HEK293T (cell line): ENCODE measurements around the gene NTNG2.

ENCODE experiments used
- CTBP1 ChIP-seq: fragments of 450-650 bp; IDR thresholded peaks from 2 replicates; pipeline ENCODE4 v1.6.1; 2016; ENCODE audit warnings: borderline replicate concordance
- ZNF384 ChIP-seq: fragments of 450-650 bp; IDR thresholded peaks from 2 replicates; pipeline ENCODE4 v1.6.1; 2016

- TF ChIP-seq CTBP1 (no peak), ZNF384 (no peak)
Measured at GRCh38 chr9:132241840-132242620, 80.2 kb downstream of the NTNG2 start.
